Spleen (tissue), 7 donors: ENCODE results near the gene TEX22.

Experiments used
- POLR2A ChIP-seq, 3 donors: fragments of 450-650 bp; IDR thresholded peaks; one replicate each; pipeline ENCODE4 v1.5.1; 2017; ENCODE audit warnings: antibody characterized with exemption in 3 of 3, mild to moderate bottlenecking in 1 of 3
- TF ChIP-seq, protein P1 (sequence below), 11 experiments: fragments of 200-600 bp in 7 of 11; fragments of 450-650 bp in 4 of 11; sonication (generic) in 4 of 11; IDR thresholded peaks in 8 of 11; conservative IDR thresholded peaks in 3 of 11; 1 replicate in 7 of 11; 2 replicates in 4 of 11; pipeline versions ENCODE4 v1.4.0 to v1.8.0; 2016 to 2021; ENCODE audit warnings: antibody characterized with exemption in 11 of 11, inconsistent platforms in 4 of 11, mild to moderate bottlenecking in 1 of 11
- donor health status: DM: no; HTN: no; CAD: no; lungs with moderate emphysema.
- donor health status: DM: no; HTN: no; CAD: no.
- donor health status: DM: no; HTN: no; CAD: no.

DNA sequence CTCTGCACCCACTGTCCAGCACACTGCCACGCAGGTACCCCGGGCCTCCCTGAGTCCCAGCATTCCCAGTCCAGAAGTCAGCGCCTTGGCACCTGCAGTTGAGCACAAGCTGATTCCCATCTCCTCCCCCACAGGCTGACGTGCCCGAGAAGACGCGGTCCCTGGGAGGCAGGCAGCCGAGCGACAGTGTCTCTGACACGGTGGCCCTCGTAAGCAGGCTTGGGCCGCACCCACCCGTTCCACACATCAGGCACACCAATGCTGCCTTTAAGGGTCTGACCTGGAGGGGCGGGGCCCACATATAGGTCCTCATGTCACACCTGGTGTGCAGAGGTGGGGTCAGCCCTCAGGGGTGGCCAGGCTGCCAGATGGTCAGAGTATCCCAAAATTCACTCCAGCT lies 18.4 kb upstream of the TEX22 start:
- TF ChIP-seq, protein P1, sequence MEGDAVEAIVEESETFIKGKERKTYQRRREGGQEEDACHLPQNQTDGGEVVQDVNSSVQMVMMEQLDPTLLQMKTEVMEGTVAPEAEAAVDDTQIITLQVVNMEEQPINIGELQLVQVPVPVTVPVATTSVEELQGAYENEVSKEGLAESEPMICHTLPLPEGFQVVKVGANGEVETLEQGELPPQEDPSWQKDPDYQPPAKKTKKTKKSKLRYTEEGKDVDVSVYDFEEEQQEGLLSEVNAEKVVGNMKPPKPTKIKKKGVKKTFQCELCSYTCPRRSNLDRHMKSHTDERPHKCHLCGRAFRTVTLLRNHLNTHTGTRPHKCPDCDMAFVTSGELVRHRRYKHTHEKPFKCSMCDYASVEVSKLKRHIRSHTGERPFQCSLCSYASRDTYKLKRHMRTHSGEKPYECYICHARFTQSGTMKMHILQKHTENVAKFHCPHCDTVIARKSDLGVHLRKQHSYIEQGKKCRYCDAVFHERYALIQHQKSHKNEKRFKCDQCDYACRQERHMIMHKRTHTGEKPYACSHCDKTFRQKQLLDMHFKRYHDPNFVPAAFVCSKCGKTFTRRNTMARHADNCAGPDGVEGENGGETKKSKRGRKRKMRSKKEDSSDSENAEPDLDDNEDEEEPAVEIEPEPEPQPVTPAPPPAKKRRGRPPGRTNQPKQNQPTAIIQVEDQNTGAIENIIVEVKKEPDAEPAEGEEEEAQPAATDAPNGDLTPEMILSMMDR (IDR thresholded peaks at IDR 0.05 in 8 of 11, conservative IDR thresholded peaks at IDR 0.05 in 3 of 11): no peak
- no peak for TF ChIP-seq POLR2A (IDR thresholded peaks at IDR 0.05)
